Measurements from ENCODE around the gene UTP14C.

Gene UTP14C

GRCh38 chr13:52024481-52024880 lies at the start of gene UTP14C:
TSS of gene UTP14C (plus strand) at chr13:52024691. CDS start at chr13:52028805, 4,114 bp downstream.
- H3K4me3 ChIP-seq (ENCODE audit: low read depth, low read length), result no peak within 1 kb of the TSS
- no peak for TF ChIP-seq CTCF (IDR thresholded peaks at IDR 0.05; ENCODE audit: low read depth, low read length)
- TF ChIP-seq MYC (IDR thresholded peaks at IDR 0.05; ENCODE audit: low read depth, low read length), result no peak
- no peak for TF ChIP-seq POLR2A (IDR thresholded peaks at IDR 0.05; ENCODE audit: extremely low read depth, insufficient read length)
- TF ChIP-seq MAX (IDR thresholded peaks at IDR 0.05; ENCODE audit: low read depth, low read length), result no peak
- no peak for DNase-seq (ENCODE audit: low read depth)

- DNase-seq (ENCODE audit: low read depth), result no peak
- no peak for TF ChIP-seq POLR2A (IDR thresholded peaks at IDR 0.05; ENCODE audit: extremely low read depth, insufficient read length)
- TF ChIP-seq MAX (IDR thresholded peaks at IDR 0.05; ENCODE audit: low read depth, low read length), result no peak
- no peak for TF ChIP-seq MYC (IDR thresholded peaks at IDR 0.05; ENCODE audit: low read depth, low read length)
- TF ChIP-seq CTCF (IDR thresholded peaks at IDR 0.05; ENCODE audit: low read depth, low read length), result no peak
These were observed 48.1 kb upstream of the UTP14C start for GRCh38 chr13:51976423-51976822.

GRCh38 chr13:51976890-51977289 lies 47.6 kb upstream of the UTP14C start:
- TF ChIP-seq POLR2A (IDR thresholded peaks at IDR 0.05; ENCODE audit: extremely low read depth, insufficient read length), result no peak
- no peak for TF ChIP-seq MAX (IDR thresholded peaks at IDR 0.05; ENCODE audit: low read depth, low read length)
- TF ChIP-seq CTCF (IDR thresholded peaks at IDR 0.05; ENCODE audit: low read depth, low read length), result no peak
- TF ChIP-seq MYC (IDR thresholded peaks at IDR 0.05; ENCODE audit: low read depth, low read length), result no peak
- no peak for DNase-seq (ENCODE audit: low read depth)
- H3K4me3 ChIP-seq (ENCODE audit: low read depth, low read length), result no peak overlapping the region

More at GRCh38 chr13:51976423-51976822, 48.1 kb upstream of the UTP14C start:
- H3K4me3 ChIP-seq (ENCODE audit: low read depth, low read length), result no peak overlapping the region

- no peak for DNase-seq (ENCODE audit: low read depth)
- TF ChIP-seq MYC (IDR thresholded peaks at IDR 0.05; ENCODE audit: low read depth, low read length) (no peak), MAX (IDR thresholded peaks at IDR 0.05; ENCODE audit: low read depth, low read length) (no peak), CTCF (IDR thresholded peaks at IDR 0.05; ENCODE audit: low read depth, low read length) (no peak), POLR2A (IDR thresholded peaks at IDR 0.05; ENCODE audit: extremely low read depth, insufficient read length) (no peak)
- H3K4me3 ChIP-seq (ENCODE audit: low read depth, low read length), result no peak overlapping the region
These were observed 46.9 kb upstream of the UTP14C start for GRCh38 chr13:51977625-51978024.

- DNase-seq (ENCODE audit: low read depth), result peak; percentile 21
- TF ChIP-seq CTCF (IDR thresholded peaks at IDR 0.05; ENCODE audit: low read depth, low read length) (no peak), MAX (IDR thresholded peaks at IDR 0.05; ENCODE audit: low read depth, low read length) (no peak; the same call in 1 of the 2 replicates), MYC (IDR thresholded peaks at IDR 0.05; ENCODE audit: low read depth, low read length) (no peak), POLR2A (IDR thresholded peaks at IDR 0.05; ENCODE audit: extremely low read depth, insufficient read length) (no peak)
- H3K4me3 ChIP-seq (ENCODE audit: low read depth, low read length), result no peak overlapping the region
These were observed 45.5 kb upstream of the UTP14C start for GRCh38 chr13:51978796-51979556.

Measured in NB4 (cell line).